COLO829 (cell line): ENCODE results near the gene DIP2C.
"Not testable (repeated sequence)": the region's sequence is repeated elsewhere in the genome, so short reads cannot be mapped to it uniquely, and the experiment has no call there.

Experiments
- DNase-seq: peaks from one replicate; pipeline ENCODE4 v3.0.0; 2012; ENCODE audit warnings: low spot score

Gene DIP2C

GRCh38 chr10:610642-611305 lies 78.7 kb downstream of the DIP2C start:
- not testable (repeated sequence) for DNase-seq

- no peak for DNase-seq
Measured at GRCh38 chr10:609868-610545, 79.5 kb downstream of the DIP2C start.

GRCh38 chr10:609262-609658 lies 80.2 kb downstream of the DIP2C start:
- no peak for DNase-seq

- DNase-seq: no peak
Measured at GRCh38 chr10:608331-609261, 80.9 kb downstream of the DIP2C start.

GRCh38 chr10:607545-608185 lies 81.8 kb downstream of the DIP2C start:
- peak; percentile 28 for DNase-seq

- DNase-seq: no peak
Measured at GRCh38 chr10:606762-607544, 82.5 kb downstream of the DIP2C start.

GRCh38 chr10:605632-606325 lies 83.7 kb downstream of the DIP2C start:
- no peak for DNase-seq

GRCh38 chr10:604716-605631 lies 84.5 kb downstream of the DIP2C start:
- DNase-seq: no peak

- no peak for DNase-seq
Measured at GRCh38 chr10:603745-604144, 85.7 kb downstream of the DIP2C start.

- no peak for DNase-seq
Measured at GRCh38 chr10:602391-603005, 87.0 kb downstream of the DIP2C start.

- DNase-seq: no peak
Measured at GRCh38 chr10:601660-601963, 87.9 kb downstream of the DIP2C start.

GRCh38 chr10:600876-601659 lies 88.4 kb downstream of the DIP2C start:
- no peak for DNase-seq

GRCh38 chr10:600234-600633 lies 89.2 kb downstream of the DIP2C start:
- no peak for DNase-seq

- no peak for DNase-seq
Measured at GRCh38 chr10:599767-600166, 89.7 kb downstream of the DIP2C start.

- no peak for DNase-seq
Measured at GRCh38 chr10:598415-599170, 90.9 kb downstream of the DIP2C start.

- no peak for DNase-seq
Measured at GRCh38 chr10:597976-598375, 91.5 kb downstream of the DIP2C start.

GRCh38 chr10:596725-597345 lies 92.6 kb downstream of the DIP2C start:
- DNase-seq: no peak
